HG03439 (cell line): Measurements from ENCODE around the gene MEN1.

Experiments
- ATAC-seq: cut with Tn5 transposase; IDR thresholded peaks from one replicate; pipeline ENCODE4 v1.9.1; 2021; ENCODE audit warnings: mild to moderate bottlenecking, moderate library complexity; ENCODE audit not compliant: unreplicated experiment

MEN1 gene

GRCh38 chr11:64765851-64766665 is 44.3 kb downstream of the MEN1 start:
- no peak for ATAC-seq

- no peak for ATAC-seq
Measured at GRCh38 chr11:64765291-64765850, 45.0 kb downstream of the MEN1 start.

GRCh38 chr11:64764753-64765152 is 45.6 kb downstream of the MEN1 start:
- ATAC-seq: no peak

GRCh38 chr11:64764040-64764611 is 46.2 kb downstream of the MEN1 start:
- no peak for ATAC-seq

- no peak for ATAC-seq
Measured at GRCh38 chr11:64763526-64764039, 46.8 kb downstream of the MEN1 start.

- ATAC-seq: no peak
Measured at GRCh38 chr11:64762674-64763525, 47.5 kb downstream of the MEN1 start.

- no peak for ATAC-seq
Measured at GRCh38 chr11:64762277-64762673, 48.1 kb downstream of the MEN1 start.

GRCh38 chr11:64760759-64761420 is 49.5 kb downstream of the MEN1 start:
- no peak for ATAC-seq

- ATAC-seq: no peak
Measured at GRCh38 chr11:64759722-64760719, 50.3 kb downstream of the MEN1 start, which contains the start of gene PYGM. TSS of gene PYGM (minus strand) at chr11:64759974. CDS start at chr11:64759898, 76 bp downstream.

GRCh38 chr11:64759131-64759721 is 51.1 kb downstream of the MEN1 start:
- ATAC-seq: no peak

GRCh38 chr11:64758330-64759079 is 51.8 kb downstream of the MEN1 start:
- ATAC-seq: no peak

- no peak for ATAC-seq
Measured at GRCh38 chr11:64757549-64758329, 52.6 kb downstream of the MEN1 start.

- ATAC-seq: no peak
Measured at GRCh38 chr11:64755681-64756361, 54.5 kb downstream of the MEN1 start.

GRCh38 chr11:64754919-64755662 is 55.3 kb downstream of the MEN1 start:
- no peak for ATAC-seq

GRCh38 chr11:64754124-64754918 is 56.0 kb downstream of the MEN1 start:
- ATAC-seq: no peak
